ENCODE measurements around the gene HMCES.
A peak's percentile ranks its signal among the peaks of the same experiment; 100 is the strongest.

HMCES gene, protein sequence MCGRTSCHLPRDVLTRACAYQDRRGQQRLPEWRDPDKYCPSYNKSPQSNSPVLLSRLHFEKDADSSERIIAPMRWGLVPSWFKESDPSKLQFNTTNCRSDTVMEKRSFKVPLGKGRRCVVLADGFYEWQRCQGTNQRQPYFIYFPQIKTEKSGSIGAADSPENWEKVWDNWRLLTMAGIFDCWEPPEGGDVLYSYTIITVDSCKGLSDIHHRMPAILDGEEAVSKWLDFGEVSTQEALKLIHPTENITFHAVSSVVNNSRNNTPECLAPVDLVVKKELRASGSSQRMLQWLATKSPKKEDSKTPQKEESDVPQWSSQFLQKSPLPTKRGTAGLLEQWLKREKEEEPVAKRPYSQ

DNA sequence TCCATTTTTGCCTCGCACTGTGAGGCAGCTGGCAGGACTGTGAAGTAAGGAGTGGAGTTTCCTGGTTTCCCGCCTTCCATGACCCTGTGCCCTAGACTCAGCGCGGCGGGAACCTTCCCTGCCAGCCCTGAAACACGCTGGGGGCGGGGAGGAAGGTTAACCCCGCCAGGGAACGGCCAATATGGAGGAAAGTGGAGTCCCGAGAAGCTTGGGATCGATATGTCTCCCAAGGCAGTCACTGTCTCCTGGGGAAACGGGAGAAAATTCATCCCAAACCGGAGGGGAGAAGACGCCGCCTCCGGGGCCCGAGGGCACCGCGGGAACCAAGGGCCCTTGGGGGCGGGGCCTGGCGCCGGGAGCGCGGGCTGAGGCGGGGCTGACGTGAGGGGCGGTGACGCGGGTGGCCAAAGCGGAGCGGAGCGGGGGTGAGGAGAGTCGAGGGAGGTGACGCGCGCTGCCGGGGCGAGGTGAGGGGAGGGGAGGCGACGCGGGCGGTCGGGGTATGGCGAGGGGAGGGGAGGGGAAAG is at the start of gene HMCES:
TSS of gene HMCES (plus strand) at position 432 of the 527 bp plus-strand sequence. CDS start 863 bp downstream, outside the sequence.
- DNase-seq: peak; percentile 94

GRCh38 chr3:129228891-129229585 is 49.6 kb upstream of the HMCES start:
- no peak for DNase-seq

DNA sequence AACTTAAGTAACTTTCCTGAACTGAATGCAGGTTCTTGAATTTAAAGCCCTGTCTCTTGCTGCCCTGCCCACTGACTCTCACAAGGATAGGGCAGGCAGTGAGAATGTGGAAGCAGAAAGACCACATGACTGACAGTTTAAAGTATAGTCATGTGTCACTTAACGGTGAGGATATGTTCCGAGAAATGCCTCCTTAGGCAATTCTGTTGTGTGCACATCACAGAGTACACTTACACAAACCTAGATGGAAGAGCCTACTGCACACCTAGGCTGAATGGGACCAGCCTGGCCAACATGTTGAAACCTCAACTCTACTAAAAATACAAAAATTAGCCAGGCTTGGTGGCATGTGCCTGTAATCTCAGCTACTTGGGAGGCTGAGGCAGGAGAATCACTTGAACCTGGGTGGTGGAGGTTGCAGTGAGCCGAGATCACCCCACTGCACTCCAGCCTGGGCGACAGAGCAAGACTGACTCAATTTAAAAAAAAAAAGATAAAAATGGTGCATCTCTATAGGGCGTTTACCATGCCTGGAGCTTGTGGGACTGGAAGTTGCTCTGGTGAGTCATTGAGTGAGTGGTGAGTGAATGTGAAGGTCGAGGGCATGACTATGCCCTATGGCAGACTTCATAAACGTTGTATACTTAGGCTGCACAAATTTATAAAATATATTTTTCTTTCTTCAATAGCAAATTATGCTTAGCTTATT is 48.2 kb upstream of the HMCES start:
- peak; percentile 14 to 28 for DNase-seq

DNA sequence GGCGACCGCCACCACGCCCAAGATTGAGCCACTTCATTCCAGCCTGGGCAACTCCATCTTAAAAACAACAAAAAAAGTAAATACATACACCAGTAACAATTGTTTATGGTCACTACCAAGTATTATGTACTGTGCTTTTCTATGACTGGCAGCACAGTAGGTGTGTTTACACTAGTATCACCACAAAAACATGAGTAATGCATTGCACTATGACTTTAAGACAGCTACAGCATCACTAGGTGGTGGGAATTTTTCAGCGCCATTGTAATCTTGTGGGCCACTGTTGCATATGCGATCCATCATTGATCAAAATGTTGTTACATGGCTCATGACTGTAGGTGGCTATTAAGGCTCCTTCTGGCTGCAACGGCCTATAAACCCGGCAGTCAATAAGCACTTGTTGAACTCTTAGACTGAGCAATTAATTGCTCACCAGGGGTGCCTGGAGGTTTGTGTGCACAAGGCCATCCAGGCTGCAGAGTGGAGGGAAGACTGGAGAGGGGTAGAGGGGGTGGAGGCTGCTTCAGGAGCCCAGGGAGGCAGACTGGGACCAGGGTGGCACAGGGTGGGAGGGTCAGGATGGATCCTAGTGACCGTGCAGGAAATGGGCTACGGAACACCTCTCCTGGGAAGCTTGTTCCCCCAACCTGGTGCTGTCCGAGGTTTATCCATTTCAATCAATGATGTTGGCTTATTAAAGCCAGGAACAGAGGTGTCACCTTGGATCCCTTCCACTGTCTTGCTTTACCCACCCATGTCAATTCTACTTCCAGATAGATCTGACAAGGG is 47.1 kb upstream of the HMCES start:
- DNase-seq: no peak

- DNase-seq: no peak
Observed at GRCh38 chr3:129233538-129233937, 45.1 kb upstream of the HMCES start.

GRCh38 chr3:129234441-129234840 is 44.2 kb upstream of the HMCES start:
- no peak for DNase-seq

DNA sequence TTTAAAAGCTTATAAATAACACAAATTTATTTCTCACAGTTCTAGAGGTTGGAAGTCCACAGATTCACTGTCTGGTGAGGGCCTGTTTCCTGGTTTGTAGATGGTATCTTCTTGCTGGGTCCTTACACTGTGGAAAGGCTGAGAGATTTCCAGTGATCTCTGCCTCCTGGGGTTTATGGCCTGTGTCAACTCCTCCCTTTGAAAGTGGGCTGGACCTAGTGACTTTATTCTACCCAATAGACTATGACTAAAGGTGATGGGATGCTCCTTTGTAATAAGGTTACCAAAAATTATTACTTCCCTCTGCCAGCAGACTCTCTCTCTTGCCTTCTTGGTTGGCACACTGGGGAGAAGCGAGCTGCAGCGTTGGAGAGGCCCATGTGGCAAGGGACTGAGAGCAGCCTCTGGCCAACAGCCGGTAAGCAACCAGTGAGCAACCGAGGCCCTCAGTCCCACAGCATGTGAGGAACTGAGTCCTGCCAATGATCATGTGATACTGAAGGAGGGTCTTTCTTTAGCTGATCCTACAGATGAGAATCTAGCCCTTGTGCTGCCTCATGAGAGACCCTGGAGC is 43.2 kb upstream of the HMCES start:
- DNase-seq: no peak

DNA sequence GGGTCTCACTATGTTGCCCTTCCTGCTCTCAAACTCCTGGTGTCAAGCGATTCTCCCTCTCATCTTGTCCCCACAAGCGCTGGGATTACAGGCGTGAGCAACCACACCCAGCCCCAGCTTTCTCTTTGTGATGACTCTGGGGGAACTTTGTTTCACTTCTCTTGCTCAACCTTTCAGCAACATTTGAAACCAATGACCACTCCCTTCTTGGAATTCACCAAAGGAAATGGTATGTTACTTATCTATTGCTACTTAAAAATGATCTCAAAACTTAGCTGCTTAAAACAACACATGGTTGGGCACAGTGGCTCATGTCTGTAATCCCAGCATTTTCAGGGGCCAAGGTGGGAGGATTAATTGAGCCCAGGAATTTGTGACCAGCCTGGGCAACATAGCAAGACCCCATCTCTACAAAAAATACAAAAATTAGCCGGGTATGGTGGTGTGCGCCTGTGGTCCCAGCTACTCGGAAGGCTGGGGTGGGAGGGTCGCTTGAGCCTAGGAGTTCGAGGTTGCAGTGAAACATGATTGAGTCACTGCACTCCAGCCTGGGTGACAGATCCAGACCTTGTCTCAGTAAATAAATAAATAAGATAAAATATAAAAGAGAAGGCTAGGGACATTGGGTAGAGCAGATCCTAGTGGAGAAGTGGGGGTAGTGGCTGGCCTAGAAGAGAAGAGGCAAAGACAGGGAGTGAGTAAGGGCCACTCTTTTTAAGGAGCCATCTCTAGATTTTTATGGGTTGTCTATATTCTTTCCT is 39.5 kb upstream of the HMCES start:
- no peak for DNase-seq

DNA sequence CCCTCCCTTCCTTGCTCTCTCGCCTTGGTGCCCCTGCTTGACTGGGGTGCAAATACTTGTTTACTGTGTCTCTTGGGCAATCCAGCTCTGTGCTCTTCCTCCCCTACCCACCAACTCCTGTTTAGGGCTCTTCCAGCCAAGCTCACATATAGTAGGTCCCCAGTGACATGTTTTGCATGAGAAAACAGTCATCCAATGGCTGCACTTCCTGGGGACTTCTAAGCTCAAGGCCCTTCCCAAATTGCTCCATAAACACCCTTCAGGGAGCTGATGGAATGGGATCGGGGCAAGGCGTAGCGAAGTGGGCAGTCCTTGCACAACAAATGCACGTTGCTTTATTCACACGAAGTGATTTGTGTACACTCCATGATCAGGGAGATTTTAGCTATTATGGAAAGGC is 38.7 kb upstream of the HMCES start:
- DNase-seq: no peak

- DNase-seq: no peak
Observed at GRCh38 chr3:129240436-129240835, 38.2 kb upstream of the HMCES start.

DNA sequence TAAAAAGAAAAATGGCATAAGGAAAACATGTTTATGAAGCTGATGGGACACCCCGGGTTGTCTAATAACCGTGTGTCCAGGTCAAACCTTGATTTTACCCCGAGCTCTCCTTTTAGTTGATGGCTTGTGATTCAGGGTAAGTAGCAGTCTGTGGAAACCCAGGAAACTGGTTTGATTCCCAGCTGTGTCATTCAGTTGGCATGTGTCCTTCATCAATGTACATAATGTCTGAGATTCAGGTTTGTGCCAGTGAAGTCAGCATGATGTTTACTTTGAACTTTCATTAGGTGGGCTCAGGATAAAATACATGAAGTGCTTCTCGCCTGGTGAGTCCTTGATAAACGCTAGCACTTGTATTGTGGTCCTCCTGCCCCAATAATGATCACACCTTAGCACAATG is 33.5 kb upstream of the HMCES start:
- no peak for DNase-seq

- DNase-seq: peak; percentile 63 to 72
Observed at GRCh38 chr3:129245641-129246306, 32.9 kb upstream of the HMCES start.

DNA sequence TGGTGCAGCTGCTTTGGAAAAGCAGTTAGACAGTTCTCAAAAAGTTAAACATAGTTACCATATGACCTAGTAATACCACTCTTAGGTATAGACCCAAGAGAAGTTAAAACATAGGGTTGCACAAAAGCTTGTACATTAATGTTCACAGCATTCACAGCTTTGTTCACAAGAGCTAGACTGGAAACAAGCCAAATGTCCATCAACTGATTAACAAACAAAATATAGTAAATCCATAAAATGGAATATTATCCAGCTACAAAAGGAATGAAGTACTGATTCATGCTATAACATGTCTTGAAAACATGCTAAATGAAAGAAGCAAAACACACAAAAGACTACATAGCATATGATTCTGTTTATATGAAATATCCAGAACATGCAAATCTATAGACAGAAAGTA is 32.0 kb upstream of the HMCES start:
- DNase-seq: no peak

DNA sequence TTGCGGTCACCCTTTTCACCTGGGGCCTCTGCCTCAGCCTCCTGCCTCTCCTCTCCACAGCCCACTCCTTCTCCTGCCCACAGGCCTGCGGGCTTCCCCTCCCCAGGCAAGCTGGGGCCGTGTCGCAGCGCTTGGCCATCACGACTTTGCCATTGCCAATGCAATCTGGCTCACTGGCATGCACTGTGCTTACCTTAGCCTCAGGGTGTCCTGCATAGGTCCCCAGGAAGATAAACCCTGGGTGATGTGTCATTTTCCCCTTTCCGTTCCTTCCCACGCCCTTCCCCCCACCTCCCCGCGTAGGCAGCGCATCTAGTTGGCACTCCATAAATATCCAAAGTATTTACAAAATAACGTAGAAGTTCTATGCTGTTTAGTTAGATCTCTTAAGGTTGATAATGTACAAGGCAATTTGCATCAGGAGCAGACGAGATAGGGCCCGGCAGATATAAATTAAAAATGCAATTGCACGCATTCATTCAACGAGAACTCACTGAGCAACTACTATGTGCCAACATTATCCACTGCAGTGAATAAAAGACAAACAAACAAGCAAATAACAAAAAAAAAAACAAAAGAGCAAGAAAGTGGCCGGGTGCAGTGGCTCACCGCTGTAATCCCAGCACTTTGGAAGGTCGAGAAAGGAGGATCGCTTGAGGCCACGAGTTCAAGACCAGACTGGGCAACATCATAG is 30.2 kb upstream of the HMCES start:
- DNase-seq: peak in 1 of 2 donors; percentile 14

GRCh38 chr3:129249284-129250065 is 29.2 kb upstream of the HMCES start, which contains the start of gene COPG1:
COPG1 (plus strand) TSS chr3:129249606; CDS start chr3:129249710, 104 bp downstream.
- DNase-seq: peak; percentile 86 to 87

DNA sequence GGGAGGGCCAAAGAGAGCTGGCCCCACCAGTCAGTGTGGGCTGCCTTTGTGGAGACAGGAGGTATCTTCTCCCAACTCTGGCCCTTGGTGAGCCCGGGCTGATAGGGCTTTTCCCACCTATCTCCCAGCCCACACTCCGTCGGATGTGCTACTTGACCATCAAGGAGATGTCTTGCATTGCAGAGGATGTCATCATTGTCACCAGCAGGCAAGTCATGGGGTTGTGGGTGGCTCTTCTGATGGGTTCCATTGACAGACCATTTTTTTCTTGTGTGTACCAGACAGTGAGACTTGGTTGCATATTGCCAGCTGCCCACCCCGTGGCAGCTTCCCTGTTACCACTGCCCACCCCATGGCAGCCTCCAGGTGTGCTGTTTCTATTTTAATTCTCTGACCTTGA is 25.9 kb upstream of the HMCES start:
- DNase-seq: no peak

GRCh38 chr3:129254536-129255230 is 24.0 kb upstream of the HMCES start:
- no peak for DNase-seq

DNA sequence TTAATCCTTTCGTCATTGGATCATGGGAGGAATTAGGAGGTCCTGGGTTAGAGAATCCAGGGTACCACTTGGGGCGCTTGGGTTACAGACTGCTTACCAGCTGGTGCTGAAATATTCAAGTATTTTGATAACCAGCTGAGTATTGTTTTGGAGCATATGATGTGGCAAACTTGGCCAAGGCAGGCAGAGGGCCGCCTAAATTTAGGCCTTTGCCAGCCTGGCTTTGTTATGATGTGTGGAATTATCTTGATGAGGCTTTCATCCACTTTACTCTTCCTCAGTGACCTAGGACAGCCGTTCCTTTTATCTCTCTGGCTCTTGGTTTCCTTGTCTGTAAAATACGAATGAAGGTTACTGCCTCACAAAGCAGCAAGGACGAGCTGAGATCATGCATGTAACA is 22.4 kb upstream of the HMCES start:
- no peak for DNase-seq

GRCh38 chr3:129257609-129258008 is 21.1 kb upstream of the HMCES start:
- no peak for DNase-seq
